ENCODE measurements around the gene MAD1L1.
"Not testable (repeated sequence)": the region's sequence is repeated elsewhere in the genome, so short reads cannot be mapped to it uniquely, and the experiment has no call there.

DNA sequence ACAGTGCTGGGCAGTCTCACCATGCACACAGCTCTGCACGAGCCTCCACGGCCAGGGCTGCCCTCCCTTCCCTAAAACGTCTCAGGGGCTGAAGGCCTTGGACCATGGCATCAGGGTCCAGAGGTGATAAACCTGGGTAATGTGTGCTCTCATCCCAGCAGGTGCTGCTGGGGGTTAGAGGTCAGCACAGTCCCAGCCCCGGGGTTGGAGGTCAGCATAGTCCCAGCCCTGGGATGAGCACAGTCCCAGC is 407.2 kb downstream of the MAD1L1 start:
- TF ChIP-seq, protein P1, sequence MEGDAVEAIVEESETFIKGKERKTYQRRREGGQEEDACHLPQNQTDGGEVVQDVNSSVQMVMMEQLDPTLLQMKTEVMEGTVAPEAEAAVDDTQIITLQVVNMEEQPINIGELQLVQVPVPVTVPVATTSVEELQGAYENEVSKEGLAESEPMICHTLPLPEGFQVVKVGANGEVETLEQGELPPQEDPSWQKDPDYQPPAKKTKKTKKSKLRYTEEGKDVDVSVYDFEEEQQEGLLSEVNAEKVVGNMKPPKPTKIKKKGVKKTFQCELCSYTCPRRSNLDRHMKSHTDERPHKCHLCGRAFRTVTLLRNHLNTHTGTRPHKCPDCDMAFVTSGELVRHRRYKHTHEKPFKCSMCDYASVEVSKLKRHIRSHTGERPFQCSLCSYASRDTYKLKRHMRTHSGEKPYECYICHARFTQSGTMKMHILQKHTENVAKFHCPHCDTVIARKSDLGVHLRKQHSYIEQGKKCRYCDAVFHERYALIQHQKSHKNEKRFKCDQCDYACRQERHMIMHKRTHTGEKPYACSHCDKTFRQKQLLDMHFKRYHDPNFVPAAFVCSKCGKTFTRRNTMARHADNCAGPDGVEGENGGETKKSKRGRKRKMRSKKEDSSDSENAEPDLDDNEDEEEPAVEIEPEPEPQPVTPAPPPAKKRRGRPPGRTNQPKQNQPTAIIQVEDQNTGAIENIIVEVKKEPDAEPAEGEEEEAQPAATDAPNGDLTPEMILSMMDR (IDR thresholded peaks at IDR 0.05 in 2 of 3, conservative IDR thresholded peaks at IDR 0.05 in 1 of 3; ENCODE audit: borderline replicate concordance in 1 of 3, insufficient read depth in 1 of 3, low read depth in 2 of 3, low read length in 2 of 3): not testable (repeated sequence)
- TF ChIP-seq POLR2A (IDR thresholded peaks at IDR 0.05; ENCODE audit: borderline replicate concordance, extremely low read depth, insufficient read depth, insufficient read length); POLR2AphosphoS5 (IDR thresholded peaks at IDR 0.05; ENCODE audit: low read depth, low read length); EZH2phosphoT487 (IDR thresholded peaks at IDR 0.05; ENCODE audit: borderline replicate concordance); EZH2 (IDR thresholded peaks at IDR 0.05); SIN3A (IDR thresholded peaks at IDR 0.05; ENCODE audit: low read depth): not testable (repeated sequence)
- TF ChIP-seq, protein P2, sequence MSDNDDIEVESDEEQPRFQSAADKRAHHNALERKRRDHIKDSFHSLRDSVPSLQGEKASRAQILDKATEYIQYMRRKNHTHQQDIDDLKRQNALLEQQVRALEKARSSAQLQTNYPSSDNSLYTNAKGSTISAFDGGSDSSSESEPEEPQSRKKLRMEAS (IDR thresholded peaks at IDR 0.05): not testable (repeated sequence)
- TF ChIP-seq, protein P3, sequence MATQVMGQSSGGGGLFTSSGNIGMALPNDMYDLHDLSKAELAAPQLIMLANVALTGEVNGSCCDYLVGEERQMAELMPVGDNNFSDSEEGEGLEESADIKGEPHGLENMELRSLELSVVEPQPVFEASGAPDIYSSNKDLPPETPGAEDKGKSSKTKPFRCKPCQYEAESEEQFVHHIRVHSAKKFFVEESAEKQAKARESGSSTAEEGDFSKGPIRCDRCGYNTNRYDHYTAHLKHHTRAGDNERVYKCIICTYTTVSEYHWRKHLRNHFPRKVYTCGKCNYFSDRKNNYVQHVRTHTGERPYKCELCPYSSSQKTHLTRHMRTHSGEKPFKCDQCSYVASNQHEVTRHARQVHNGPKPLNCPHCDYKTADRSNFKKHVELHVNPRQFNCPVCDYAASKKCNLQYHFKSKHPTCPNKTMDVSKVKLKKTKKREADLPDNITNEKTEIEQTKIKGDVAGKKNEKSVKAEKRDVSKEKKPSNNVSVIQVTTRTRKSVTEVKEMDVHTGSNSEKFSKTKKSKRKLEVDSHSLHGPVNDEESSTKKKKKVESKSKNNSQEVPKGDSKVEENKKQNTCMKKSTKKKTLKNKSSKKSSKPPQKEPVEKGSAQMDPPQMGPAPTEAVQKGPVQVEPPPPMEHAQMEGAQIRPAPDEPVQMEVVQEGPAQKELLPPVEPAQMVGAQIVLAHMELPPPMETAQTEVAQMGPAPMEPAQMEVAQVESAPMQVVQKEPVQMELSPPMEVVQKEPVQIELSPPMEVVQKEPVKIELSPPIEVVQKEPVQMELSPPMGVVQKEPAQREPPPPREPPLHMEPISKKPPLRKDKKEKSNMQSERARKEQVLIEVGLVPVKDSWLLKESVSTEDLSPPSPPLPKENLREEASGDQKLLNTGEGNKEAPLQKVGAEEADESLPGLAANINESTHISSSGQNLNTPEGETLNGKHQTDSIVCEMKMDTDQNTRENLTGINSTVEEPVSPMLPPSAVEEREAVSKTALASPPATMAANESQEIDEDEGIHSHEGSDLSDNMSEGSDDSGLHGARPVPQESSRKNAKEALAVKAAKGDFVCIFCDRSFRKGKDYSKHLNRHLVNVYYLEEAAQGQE (IDR thresholded peaks at IDR 0.05; ENCODE audit: low read depth): not testable (repeated sequence)
